Spinal cord (tissue), 10 donors: ENCODE measurements around the gene FRK. TPM values are rescaled to one million over a fixed set of nuclear protein-coding genes. Genes with fewer than 3 reads are reported as not detected.
"Not testable (repeated sequence)": the region's sequence is repeated elsewhere in the genome, so short reads cannot be mapped to it uniquely, and the experiment has no call there.

Source experiments
- DNase-seq, 6 donors: peaks; one replicate each; pipeline versions ENCODE4 v3.0.0 to v3.0.0-alpha.2; 2013 to 2015; ENCODE audit warnings: low spot score in 6 of 6, low read depth in 4 of 6
- H3K27ac ChIP-seq: one replicate; pipeline ENCODE4 v1.5.1; 2013; ENCODE audit warnings: low read depth, low read length, control low read depth
- H3K27me3 ChIP-seq: one replicate; pipeline ENCODE4 v1.6.1; 2013; ENCODE audit warnings: low read length; ENCODE audit not compliant: control insufficient read depth, insufficient read depth
- H3K36me3 ChIP-seq: one replicate; pipeline ENCODE4 v1.6.1; 2013; ENCODE audit warnings: low read length; ENCODE audit not compliant: control insufficient read depth, insufficient read depth
- H3K4me1 ChIP-seq: one replicate; pipeline ENCODE4 v1.6.1; 2013; ENCODE audit warnings: low read length; ENCODE audit not compliant: control insufficient read depth, insufficient read depth
- H3K4me3 ChIP-seq: one replicate; pipeline ENCODE4 v1.5.1; 2013; ENCODE audit warnings: low read depth, low read length, control low read depth
- H3K9me3 ChIP-seq: one replicate; pipeline ENCODE4 v1.6.1; 2013; ENCODE audit warnings: low read length; ENCODE audit not compliant: control insufficient read depth, insufficient read depth
- WGBS: methylation state at CpG from one replicate; pipeline ENCODE4 v1.1.5; 2013; ENCODE audit warnings: missing lambda C conversion rate; ENCODE audit not compliant: insufficient coverage; 5-methylcytosine and 5-hydroxymethylcytosine counted together
- polyA plus RNA-seq, 2 donors: library from polyadenylated mRNA; unstranded; fragments of 120-200 nt; gene quantifications; one replicate each; pipeline ENCODE4 v1.2.1, GENCODE V29; 2013; ENCODE audit not compliant: insufficient read length in 2 of 2
- total RNA-seq, 2 donors: library from RNA; depleted of rRNA in 1 of 2; stranded (reverse); fragments of 120-200 nt in 1 of 2; fragments of >200 nt in 1 of 2; gene quantifications; one replicate each; pipeline versions ENCODE4 v1.2.3 to v1.2.4, GENCODE V29; 2013 to 2014
- donor health status: healthy.

The FRK gene
- total and polyA plus RNA-seq, 4 donors: 0.43 to 2.1 (median 1.2) TPM

- 98% methylated on average over 36 of the region's 38 CpGs for WGBS
- not testable (repeated sequence) for H3K36me3 ChIP-seq, H3K4me1 ChIP-seq, H3K4me3 ChIP-seq, DNase-seq, H3K27ac ChIP-seq, H3K9me3 ChIP-seq, H3K27me3 ChIP-seq
Observed at GRCh38 chr6:115888687-115889470, 171.8 kb downstream of the FRK start.

GRCh38 chr6:115887891-115888290 lies 172.8 kb downstream of the FRK start:
- H3K36me3 ChIP-seq: no peaks in the 10 kb centered on the region
- H3K4me3 ChIP-seq: no peak overlapping the region
- WGBS: 90% methylated on average over 4 of the region's 7 CpGs
- no peak overlapping the region for H3K27ac ChIP-seq
- no peak for DNase-seq
- no peaks in the 10 kb centered on the region for H3K9me3 ChIP-seq
- no peaks in the 10 kb centered on the region for H3K27me3 ChIP-seq
- H3K4me1 ChIP-seq: no peaks in the 10 kb centered on the region

GRCh38 chr6:115885636-115886366 lies 174.9 kb downstream of the FRK start:
- Histone ChIP-seq H3K27ac (no peak overlapping the region), H3K36me3 (no peaks in the 10 kb centered on the region), H3K9me3 (no peaks in the 10 kb centered on the region), H3K27me3 (no peaks in the 10 kb centered on the region), H3K4me1 (no peaks in the 10 kb centered on the region), H3K4me3 (no peak overlapping the region)
- no peak for DNase-seq
- no CpG with 5 or more reads among the region's 4 CpGs for WGBS

GRCh38 chr6:115882771-115883170 lies 177.9 kb downstream of the FRK start:
- Histone ChIP-seq H3K4me1 (no peaks in the 10 kb centered on the region), H3K4me3 (no peak overlapping the region)
- 80% methylated on average over 2 of the region's 2 CpGs for WGBS

GRCh38 chr6:115882174-115882573 lies 178.5 kb downstream of the FRK start:
- H3K4me1 ChIP-seq: no peaks in the 10 kb centered on the region
- H3K27ac ChIP-seq: no peak overlapping the region
- H3K27me3 ChIP-seq: no peaks in the 10 kb centered on the region
- H3K9me3 ChIP-seq: no peaks in the 10 kb centered on the region
- no peak for DNase-seq
- H3K4me3 ChIP-seq: no peak overlapping the region
- no CpG with 5 or more reads among the region's 5 CpGs for WGBS
- no peaks in the 10 kb centered on the region for H3K36me3 ChIP-seq

More at GRCh38 chr6:115882771-115883170, 177.9 kb downstream of the FRK start:
- no peaks in the 10 kb centered on the region for H3K27me3 ChIP-seq
- no peak for DNase-seq
- H3K9me3 ChIP-seq: no peaks in the 10 kb centered on the region
- H3K36me3 ChIP-seq: no peaks in the 10 kb centered on the region
- H3K27ac ChIP-seq: no peak overlapping the region

Other genes starting within 250 kb of the FRK start
- gene NT5DC1, start 40.0 kb upstream of the FRK start, total RNA-seq: 10 to 100 TPM; 18.6 to 29.4 TPM
- gene NT5DC1, start 40.0 kb upstream of the FRK start, polyA plus RNA-seq: 10 to 100 TPM; 20.0 to 20.2 TPM
- under 1 TPM; 0.40 to 0.66 TPM for gene COL10A1, start 65.2 kb upstream of the FRK start, total RNA-seq
- under 1 TPM; 0.13 to 0.41 TPM for gene COL10A1, start 65.2 kb upstream of the FRK start, polyA plus RNA-seq
- 100 to 1,000 TPM in 1 of 2 donors, 10 to 100 TPM in 1; 57.6 to 101 TPM for gene TSPYL4, start 193.2 kb upstream of the FRK start, total RNA-seq
- gene TSPYL4, start 193.2 kb upstream of the FRK start, polyA plus RNA-seq: 100 to 1,000 TPM; 137 to 162 TPM
- gene TSPYL1, start 219.0 kb upstream of the FRK start, total RNA-seq: 100 to 1,000 TPM in 1 of 2 donors, 10 to 100 TPM in 1; 80.5 to 122 TPM
- gene TSPYL1, start 219.0 kb upstream of the FRK start, polyA plus RNA-seq: 100 to 1,000 TPM; 124 to 131 TPM